Gastrocnemius medialis (tissue), 4 donors: Measurements from ENCODE around the gene DLL4. TPM values are rescaled to one million over a fixed set of nuclear protein-coding genes. Genes with fewer than 3 reads are reported as not detected.

Experiments
- ATAC-seq, 2 donors: fragments of 150-250 bp; one replicate each; pipeline ENCODE4 v1.9.1; 2016
- DNase-seq, 2 donors: peaks; one replicate each; pipeline ENCODE4 v3.0.0-alpha.2; 2019
- H3K27ac ChIP-seq, 4 donors: fragments of 200-600 bp; sonication (generic); 1 replicate in 1 of 4; 2 replicates in 3 of 4; pipeline ENCODE4 v1.5.1; 2016 to 2018; ENCODE audit warnings: mild to moderate bottlenecking in 2 of 4, moderate library complexity in 1 of 4
- H3K27me3 ChIP-seq, 3 donors: fragments of 200-600 bp; sonication (generic) in 2 of 3; 1 replicate in 1 of 3; 2 replicates in 2 of 3; pipeline versions ENCODE4 v1.5.1 to v1.6.0; 2016 to 2019; ENCODE audit warnings: mild to moderate bottlenecking in 1 of 3, moderate library complexity in 1 of 3
- H3K36me3 ChIP-seq, 2 donors: fragments of 200-600 bp; sonication (generic) in 1 of 2; one replicate each; pipeline ENCODE4 v1.5.1; 2017 to 2018
- H3K4me1 ChIP-seq, 2 donors: fragments of 200-600 bp; sonication (generic) in 1 of 2; one replicate each; pipeline ENCODE4 v1.5.1; 2016 to 2017; ENCODE audit warnings: mild to moderate bottlenecking in 2 of 2
- H3K4me3 ChIP-seq, 4 donors: fragments of 200-600 bp; sonication (generic) in 3 of 4; 1 replicate in 1 of 4; 2 replicates in 3 of 4; pipeline ENCODE4 v1.5.1; 2016 to 2019; ENCODE audit warnings: mild to moderate bottlenecking in 2 of 4
- H3K9me3 ChIP-seq, 3 donors: fragments of 200-600 bp; sonication (generic) in 2 of 3; 1 replicate in 1 of 3; 2 replicates in 2 of 3; pipeline ENCODE4 v1.5.1; 2016 to 2019
- POLR2A ChIP-seq, 2 donors: fragments of 450-650 bp; IDR thresholded peaks; one replicate each; pipeline ENCODE4 v1.6.1; 2017; ENCODE audit warnings: antibody characterized with exemption in 2 of 2, mild to moderate bottlenecking in 2 of 2, moderate library complexity in 2 of 2
- in situ Hi-C, 4 donors: fragments of 200-750 bp; cut with MboI; loops; one replicate each; pipeline versions ENCODE4 v1.15.0 to v1.8.0; 2017; ENCODE audit warnings: low sequenced_read_pairs in 4 of 4
- intact Hi-C: fragments of 100-400 bp; cut with DNase I; formaldehyde crosslinking; loops from one replicate; pipeline ENCODE4 v1.15.1; 2023; ENCODE audit warnings: low total_unique reads
- total RNA-seq, 4 donors: library from RNA; depleted of rRNA; stranded (reverse); fragments of >200 nt; gene quantifications; one replicate each; pipeline versions ENCODE4 v1.1.0 to v1.2.3, GENCODE V29; 2016
- TF ChIP-seq, protein P1 (sequence below), 5 experiments: fragments of 450-650 bp in 3 of 5; fragments of 200-600 bp in 2 of 5; sonication (generic) in 2 of 5; IDR thresholded peaks in 4 of 5; conservative IDR thresholded peaks in 1 of 5; 1 replicate in 4 of 5; 2 replicates in 1 of 5; pipeline ENCODE4 v1.5.1; 2016 to 2019; ENCODE audit warnings: antibody characterized with exemption in 5 of 5, mild to moderate bottlenecking in 3 of 5, moderate library complexity in 3 of 5

Gene DLL4
- total RNA-seq, 4 donors from 2014 or later: 5.9 to 15.7 (median 8.9) TPM

DNA sequence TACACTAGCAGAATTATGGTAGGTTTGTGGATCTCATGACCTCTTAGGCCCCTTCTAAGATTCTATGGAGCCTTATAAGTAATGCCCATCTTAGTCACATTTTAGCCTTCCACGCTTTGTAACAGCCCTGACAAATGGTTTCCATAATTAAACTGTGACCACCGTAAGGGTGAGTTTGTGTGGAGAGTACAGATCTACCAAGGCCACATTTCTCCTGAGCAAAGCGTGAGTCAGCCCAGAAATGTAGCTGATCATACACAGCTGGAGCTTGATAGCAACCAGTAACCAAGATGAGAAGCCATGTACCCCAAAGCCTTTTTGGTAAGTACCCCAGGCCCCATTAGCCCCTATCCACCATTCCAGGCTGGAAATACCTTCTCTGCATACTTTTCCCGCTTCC lies 55.8 kb downstream of the DLL4 start:
- in situ Hi-C loops: no loop called here
- ATAC-seq: no peak
- TF ChIP-seq POLR2A (IDR thresholded peaks at IDR 0.05): no peak
- TF ChIP-seq, protein P1, sequence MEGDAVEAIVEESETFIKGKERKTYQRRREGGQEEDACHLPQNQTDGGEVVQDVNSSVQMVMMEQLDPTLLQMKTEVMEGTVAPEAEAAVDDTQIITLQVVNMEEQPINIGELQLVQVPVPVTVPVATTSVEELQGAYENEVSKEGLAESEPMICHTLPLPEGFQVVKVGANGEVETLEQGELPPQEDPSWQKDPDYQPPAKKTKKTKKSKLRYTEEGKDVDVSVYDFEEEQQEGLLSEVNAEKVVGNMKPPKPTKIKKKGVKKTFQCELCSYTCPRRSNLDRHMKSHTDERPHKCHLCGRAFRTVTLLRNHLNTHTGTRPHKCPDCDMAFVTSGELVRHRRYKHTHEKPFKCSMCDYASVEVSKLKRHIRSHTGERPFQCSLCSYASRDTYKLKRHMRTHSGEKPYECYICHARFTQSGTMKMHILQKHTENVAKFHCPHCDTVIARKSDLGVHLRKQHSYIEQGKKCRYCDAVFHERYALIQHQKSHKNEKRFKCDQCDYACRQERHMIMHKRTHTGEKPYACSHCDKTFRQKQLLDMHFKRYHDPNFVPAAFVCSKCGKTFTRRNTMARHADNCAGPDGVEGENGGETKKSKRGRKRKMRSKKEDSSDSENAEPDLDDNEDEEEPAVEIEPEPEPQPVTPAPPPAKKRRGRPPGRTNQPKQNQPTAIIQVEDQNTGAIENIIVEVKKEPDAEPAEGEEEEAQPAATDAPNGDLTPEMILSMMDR (IDR thresholded peaks at IDR 0.05 in 4 of 5, conservative IDR thresholded peaks at IDR 0.05 in 1 of 5): no peak
- intact Hi-C loops: no loop called here
- Histone ChIP-seq H3K27me3 (no peaks in the 10 kb centered on the region), H3K27ac (peak overlapping the region in 1 of 4 donors; percentile 24), H3K9me3 (no peaks in the 10 kb centered on the region), H3K4me1 (no peaks in the 10 kb centered on the region), H3K4me3 (no peak overlapping the region), H3K36me3 (peaks cover 0 to 92% of the 10 kb centered on the region in 2 donors)
- no peak for DNase-seq

DNA sequence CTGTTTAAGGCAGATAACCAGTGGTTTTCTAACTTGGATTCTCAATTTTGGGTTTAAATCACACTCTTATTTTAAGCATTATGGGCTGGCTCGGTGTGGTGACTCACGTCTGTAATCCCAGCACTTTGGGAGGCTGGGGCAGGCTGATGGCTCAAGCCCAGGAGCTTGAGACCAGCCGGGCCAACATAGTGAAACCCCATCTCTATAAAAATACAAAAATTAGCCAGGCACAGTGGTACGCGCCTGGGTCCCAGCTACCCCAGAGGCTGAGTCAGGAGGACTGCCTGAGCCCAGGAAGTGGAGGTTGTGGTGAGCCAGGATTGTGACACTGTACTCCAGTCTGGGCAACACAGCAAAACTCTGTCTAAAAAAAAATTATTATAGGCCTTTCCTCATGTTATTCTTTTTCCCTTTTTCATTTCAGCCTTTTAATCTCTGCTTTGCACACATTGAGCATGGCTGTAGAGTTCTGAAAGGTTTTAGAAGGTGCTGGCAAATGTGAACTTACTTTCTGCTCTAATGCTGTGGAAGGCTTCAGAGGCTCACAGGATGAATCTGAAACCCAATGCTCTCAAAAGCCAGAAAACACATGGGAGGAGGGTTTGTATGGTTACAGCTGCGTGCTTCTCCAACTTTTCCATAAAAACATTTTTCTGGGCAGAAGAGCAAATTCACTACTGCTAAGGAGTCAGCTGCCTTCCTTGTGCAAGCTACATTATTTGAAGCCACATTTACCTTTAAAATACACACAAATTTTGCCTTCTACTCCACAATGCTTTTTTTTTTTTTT lies 56.6 kb downstream of the DLL4 start:
- ATAC-seq (no peak), DNase-seq (no peak)
- Histone ChIP-seq H3K27ac (peak overlapping the region in 1 of 4 donors; percentile 24), H3K27me3 (no peaks in the 10 kb centered on the region), H3K4me1 (no peaks in the 10 kb centered on the region), H3K4me3 (no peak overlapping the region), H3K36me3 (peaks cover 0 to 85% of the 10 kb centered on the region in 2 donors), H3K9me3 (no peaks in the 10 kb centered on the region)
- intact Hi-C loops (no loop called here), in situ Hi-C loops (no loop called here)
- TF ChIP-seq, protein P1 (IDR thresholded peaks at IDR 0.05 in 4 of 5, conservative IDR thresholded peaks at IDR 0.05 in 1 of 5): no peak
- TF ChIP-seq POLR2A (IDR thresholded peaks at IDR 0.05): no peak

DNA sequence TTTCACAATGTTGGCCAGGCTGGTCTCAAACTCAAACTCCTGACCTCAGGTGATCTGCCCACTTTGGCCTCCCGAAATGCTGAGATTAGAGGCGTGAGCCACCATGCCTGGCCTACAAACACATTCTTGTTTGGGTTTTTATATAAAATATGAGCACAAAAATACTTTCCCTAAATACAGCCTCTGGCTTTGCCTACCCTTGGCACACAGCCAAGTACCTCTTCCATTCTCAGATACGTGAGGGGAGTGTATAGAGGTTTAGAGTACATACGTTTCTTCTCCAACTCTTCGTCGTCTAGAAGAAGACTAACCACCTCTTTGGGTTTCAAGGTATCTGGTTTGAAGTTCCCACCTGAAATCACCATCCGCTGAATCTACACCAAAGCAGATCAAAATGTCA lies 57.7 kb downstream of the DLL4 start:
- no peak overlapping the region for H3K27ac ChIP-seq
- H3K4me1 ChIP-seq: no peaks in the 10 kb centered on the region
- ATAC-seq: no peak
- H3K36me3 ChIP-seq: peaks cover 0 to 78% of the 10 kb centered on the region in 2 donors
- H3K4me3 ChIP-seq: no peak overlapping the region
- TF ChIP-seq, protein P1 (IDR thresholded peaks at IDR 0.05 in 4 of 5, conservative IDR thresholded peaks at IDR 0.05 in 1 of 5): no peak
- TF ChIP-seq POLR2A (IDR thresholded peaks at IDR 0.05): no peak
- intact Hi-C loops (no loop called here), in situ Hi-C loops (no loop called here)
- no peak for DNase-seq
- no peaks in the 10 kb centered on the region for H3K9me3 ChIP-seq
- H3K27me3 ChIP-seq: no peaks in the 10 kb centered on the region

DNA sequence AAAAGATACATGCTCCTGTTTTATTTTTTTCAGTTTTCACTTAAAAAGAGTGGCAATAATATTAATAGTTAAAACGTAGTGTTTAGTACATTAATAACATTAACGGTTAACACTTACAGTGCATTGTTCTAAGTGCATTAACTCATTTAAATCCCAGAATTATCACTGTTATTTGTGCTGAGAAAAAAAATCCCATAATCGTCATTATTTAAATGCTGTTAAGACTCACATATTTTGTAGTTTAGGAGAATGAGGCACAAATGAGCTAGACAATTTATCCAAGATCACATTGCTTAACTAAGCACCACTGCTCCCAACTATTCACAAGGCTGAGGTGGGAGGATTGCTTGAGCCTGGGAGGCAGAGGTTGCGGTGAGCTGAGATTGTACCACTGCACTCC lies 59.0 kb downstream of the DLL4 start:
- no peaks in the 10 kb centered on the region for H3K4me1 ChIP-seq
- H3K36me3 ChIP-seq: peaks cover 0 to 78% of the 10 kb centered on the region in 2 donors
- no peak overlapping the region for H3K27ac ChIP-seq
- H3K27me3 ChIP-seq: no peaks in the 10 kb centered on the region
- TF ChIP-seq, protein P1 (IDR thresholded peaks at IDR 0.05 in 4 of 5, conservative IDR thresholded peaks at IDR 0.05 in 1 of 5): no peak
- TF ChIP-seq POLR2A (IDR thresholded peaks at IDR 0.05): no peak
- no peaks in the 10 kb centered on the region for H3K9me3 ChIP-seq
- ATAC-seq: no peak
- in situ Hi-C loops (no loop called here), intact Hi-C loops (no loop called here)
- DNase-seq: no peak
- no peak overlapping the region for H3K4me3 ChIP-seq

Other genes starting within 250 kb of the DLL4 start
- gene RAD51, start 234.2 kb upstream of the DLL4 start, total RNA-seq: under 1 TPM in 3 of 4 donors, not detected in 1; 0.56 to 0.75 (median 0.60) TPM
- gene RMDN3, start 174.1 kb upstream of the DLL4 start, total RNA-seq: 10 to 100 TPM; 12.7 to 55.3 (median 19.6) TPM
- 10 to 100 TPM in 3 of 4 donors, under 1 TPM in 1; 0.49 to 16.9 (median 14.4) TPM for gene GCHFR, start 165.3 kb upstream of the DLL4 start, total RNA-seq
- under 1 TPM in 2 of 4 donors, not detected in 2; 0.09 to 0.49 TPM for gene C15orf62, start 159.4 kb upstream of the DLL4 start, total RNA-seq
- 10 to 100 TPM; 11.4 to 18.9 (median 14.7) TPM for gene ZFYVE19, start 122.3 kb upstream of the DLL4 start, total RNA-seq
- 10 to 100 TPM in 2 of 4 donors, 1 to 10 TPM in 2; 5.3 to 25.0 (median 11.4) TPM for gene DNAJC17, start 121.9 kb upstream of the DLL4 start, total RNA-seq
- under 1 TPM in 1 of 4 donors, not detected in 3; 0.51 TPM for gene PPP1R14D, start 100.6 kb upstream of the DLL4 start, total RNA-seq
- gene SPINT1, start 85.3 kb upstream of the DLL4 start, total RNA-seq: 1 to 10 TPM in 2 of 4 donors, under 1 TPM in 1, not detected in 1; 0.42 to 5.0 (median 1.0) TPM
- not detected for gene RHOV, start 55.1 kb upstream of the DLL4 start, total RNA-seq
- gene VPS18, start 34.9 kb upstream of the DLL4 start, total RNA-seq: 10 to 100 TPM; 18.5 to 26.1 (median 19.3) TPM
- 100 to 1,000 TPM in 3 of 4 donors, 10 to 100 TPM in 1; 93.4 to 320 (median 139) TPM for gene CHAC1, start 24.1 kb downstream of the DLL4 start, total RNA-seq
- gene INO80, start 186.9 kb downstream of the DLL4 start, total RNA-seq: 10 to 100 TPM; 25.5 to 33.0 (median 27.8) TPM